HG02938 (cell line): ENCODE measurements around the gene FZD7.

Experiments
- ATAC-seq: cut with Tn5 transposase; IDR thresholded peaks from one replicate; pipeline ENCODE4 v1.9.1; 2021; ENCODE audit warnings: mild to moderate bottlenecking, moderate library complexity; ENCODE audit not compliant: unreplicated experiment

The FZD7 gene

DNA sequence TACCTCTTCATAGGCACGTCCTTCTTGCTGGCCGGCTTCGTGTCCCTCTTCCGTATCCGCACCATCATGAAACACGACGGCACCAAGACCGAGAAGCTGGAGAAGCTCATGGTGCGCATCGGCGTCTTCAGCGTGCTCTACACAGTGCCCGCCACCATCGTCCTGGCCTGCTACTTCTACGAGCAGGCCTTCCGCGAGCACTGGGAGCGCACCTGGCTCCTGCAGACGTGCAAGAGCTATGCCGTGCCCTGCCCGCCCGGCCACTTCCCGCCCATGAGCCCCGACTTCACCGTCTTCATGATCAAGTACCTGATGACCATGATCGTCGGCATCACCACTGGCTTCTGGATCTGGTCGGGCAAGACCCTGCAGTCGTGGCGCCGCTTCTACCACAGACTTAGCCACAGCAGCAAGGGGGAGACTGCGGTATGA lies 2.3 kb downstream of the FZD7 start:
- no peak for ATAC-seq

DNA sequence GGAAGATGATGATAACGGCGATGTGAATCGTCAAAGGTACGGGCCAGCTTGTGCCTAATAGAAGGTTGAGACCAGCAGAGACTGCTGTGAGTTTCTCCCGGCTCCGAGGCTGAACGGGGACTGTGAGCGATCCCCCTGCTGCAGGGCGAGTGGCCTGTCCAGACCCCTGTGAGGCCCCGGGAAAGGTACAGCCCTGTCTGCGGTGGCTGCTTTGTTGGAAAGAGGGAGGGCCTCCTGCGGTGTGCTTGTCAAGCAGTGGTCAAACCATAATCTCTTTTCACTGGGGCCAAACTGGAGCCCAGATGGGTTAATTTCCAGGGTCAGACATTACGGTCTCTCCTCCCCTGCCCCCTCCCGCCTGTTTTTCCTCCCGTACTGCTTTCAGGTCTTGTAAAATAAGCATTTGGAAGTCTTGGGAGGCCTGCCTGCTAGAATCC lies 3.0 kb downstream of the FZD7 start:
- no peak for ATAC-seq

DNA sequence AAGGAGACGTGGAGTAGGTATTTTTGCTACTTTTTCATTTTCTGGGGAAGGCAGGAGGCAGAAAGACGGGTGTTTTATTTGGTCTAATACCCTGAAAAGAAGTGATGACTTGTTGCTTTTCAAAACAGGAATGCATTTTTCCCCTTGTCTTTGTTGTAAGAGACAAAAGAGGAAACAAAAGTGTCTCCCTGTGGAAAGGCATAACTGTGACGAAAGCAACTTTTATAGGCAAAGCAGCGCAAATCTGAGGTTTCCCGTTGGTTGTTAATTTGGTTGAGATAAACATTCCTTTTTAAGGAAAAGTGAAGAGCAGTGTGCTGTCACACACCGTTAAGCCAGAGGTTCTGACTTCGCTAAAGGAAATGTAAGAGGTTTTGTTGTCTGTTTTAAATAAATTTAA lies 3.4 kb downstream of the FZD7 start:
- no peak for ATAC-seq

DNA sequence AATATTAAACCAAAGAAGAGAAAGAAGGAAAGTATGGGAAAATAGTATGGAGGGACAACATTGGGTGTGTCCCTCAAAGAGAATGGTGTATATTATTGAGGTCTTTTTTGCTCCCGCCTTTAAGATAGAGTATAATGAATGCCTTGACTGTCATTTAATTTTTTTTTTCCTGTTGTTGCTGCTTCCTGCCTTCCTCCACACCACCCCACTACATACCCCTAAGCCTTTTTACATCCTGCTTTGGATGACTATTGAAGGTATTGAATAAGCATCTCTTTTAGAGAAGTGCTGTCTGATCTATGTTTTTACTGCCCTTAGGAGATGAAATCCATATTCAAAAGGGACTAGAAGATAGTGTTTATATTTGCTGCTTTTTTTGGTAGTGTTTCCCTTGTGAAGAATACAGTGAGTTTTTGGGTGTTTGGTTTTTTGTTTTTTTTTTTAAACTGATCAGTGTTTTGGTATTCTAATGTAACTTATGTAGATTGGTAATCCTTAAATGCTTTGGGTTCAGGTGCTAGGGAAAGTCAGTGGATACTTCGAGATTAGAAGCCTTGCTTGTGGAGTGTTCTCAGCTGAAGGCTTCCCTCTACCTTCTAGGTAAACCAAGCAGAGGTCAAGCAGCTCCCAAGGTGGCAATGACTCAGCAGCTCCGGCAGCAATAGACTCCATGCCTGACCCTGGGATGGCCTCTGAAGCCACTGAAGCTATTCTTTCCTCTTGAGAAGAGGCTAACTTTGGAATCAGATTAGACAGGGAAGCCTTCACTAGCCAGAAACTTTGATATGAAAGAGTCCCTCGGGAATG lies 5.0 kb downstream of the FZD7 start:
- ATAC-seq: no peak

DNA sequence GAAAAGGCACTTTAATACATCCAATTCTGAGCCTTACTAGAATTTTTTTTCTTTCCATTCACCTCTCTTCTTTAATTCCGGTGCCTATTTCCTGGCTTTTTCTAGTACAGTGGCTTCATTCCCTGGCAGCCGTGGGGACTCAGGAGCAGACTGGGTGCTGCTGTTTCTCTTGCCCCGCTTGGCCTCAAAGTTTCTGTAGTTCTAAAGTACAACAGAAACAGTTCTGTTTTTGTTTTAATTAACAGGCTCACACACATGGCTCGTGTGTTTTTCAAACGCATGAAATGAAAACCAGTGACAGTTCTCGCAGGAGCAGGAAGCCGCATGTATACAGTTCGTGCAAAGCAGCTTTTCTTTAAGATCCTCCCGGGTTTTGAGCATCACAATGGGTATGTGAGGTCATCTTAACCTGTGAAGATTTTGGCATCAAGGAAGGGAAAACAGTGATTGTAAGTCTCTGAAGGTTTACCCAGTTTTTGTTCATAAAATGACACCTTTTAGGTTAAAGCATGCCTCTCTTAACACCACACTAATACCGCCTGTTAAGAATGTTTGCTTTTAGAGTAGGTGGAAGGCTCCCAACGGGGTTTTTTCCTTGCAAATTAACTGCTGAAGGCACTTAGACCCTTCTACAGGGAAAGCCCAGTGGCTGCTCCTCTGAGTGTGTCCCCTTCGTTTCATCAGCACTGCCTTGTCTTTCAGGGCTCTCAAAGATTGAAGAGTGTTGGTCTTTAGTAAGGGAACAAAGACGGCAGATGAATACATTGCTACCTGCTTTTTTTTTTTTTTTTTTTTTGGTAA lies 5.8 kb downstream of the FZD7 start:
- ATAC-seq: no peak

DNA sequence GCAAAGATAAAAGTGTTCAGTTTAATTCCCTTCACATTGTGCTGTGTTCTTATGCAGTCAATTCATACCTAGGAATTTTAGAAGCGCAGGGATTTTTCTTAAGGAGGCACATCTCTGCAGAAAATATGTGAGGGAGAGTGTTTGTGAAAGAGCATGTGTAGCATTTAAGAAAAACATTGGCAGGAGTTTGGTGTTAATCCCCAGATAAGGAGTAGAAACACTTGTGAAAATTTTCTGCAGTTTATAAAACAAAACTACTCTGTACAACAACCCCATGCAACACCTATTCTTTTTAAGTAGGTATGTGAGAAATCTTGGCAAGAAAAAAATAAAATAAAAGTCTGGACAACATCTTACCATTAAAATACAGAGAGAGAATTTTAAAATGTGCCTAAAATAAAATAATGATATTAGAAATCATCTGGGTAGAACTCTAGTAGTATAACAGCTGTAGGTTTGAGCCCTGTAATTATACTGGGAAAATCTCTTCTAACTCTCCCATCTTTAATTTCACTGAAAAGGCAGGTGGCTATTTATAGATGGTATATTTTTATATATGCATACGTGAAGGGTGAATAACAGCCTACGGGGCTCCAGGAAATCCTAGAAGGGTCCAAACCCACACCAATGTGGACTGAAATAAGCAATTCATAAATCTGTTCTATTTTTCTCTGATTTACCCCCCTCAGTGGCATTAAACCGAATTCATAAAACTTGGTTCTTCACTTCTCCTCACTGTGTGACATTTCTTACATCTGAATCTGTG lies 6.6 kb downstream of the FZD7 start:
- ATAC-seq: no peak

DNA sequence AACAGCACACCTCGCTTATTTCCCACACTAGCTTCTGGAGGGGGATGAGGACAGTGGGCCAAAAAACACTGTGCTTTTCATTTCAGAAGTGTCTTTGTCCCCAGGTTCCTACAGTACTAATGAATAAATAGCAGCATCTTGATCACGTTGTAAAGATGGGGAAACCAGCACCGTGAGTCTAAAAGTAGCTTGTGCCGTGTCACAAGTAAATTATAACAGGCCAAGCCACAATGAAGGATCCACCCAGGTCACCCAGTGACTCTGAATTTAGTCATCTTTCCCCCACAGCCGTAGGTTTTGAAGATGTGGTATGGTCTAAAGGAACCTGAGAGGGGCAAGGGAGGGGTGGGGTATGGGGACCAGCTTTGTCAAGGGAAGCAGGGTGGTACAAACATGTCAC lies 8.8 kb downstream of the FZD7 start:
- ATAC-seq: no peak

DNA sequence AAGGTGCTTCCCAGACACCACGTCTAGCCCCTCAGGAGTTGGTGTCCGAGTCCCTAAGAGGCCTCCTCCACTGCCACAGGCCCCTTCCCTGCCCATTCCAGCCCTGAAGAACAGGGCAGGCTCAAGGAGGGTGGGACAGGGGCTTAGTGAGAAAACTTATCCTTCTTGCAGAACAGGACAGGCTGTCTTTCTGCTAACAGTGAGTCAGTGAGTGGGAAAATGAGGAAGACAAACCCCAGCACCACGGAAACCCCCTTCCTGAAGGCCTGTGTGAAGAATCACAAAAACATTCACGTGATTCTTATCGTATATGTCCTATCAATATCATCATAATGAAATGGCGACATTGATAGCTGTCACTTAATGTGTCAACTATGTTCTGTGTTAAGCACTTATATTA lies 9.8 kb downstream of the FZD7 start:
- ATAC-seq: no peak

DNA sequence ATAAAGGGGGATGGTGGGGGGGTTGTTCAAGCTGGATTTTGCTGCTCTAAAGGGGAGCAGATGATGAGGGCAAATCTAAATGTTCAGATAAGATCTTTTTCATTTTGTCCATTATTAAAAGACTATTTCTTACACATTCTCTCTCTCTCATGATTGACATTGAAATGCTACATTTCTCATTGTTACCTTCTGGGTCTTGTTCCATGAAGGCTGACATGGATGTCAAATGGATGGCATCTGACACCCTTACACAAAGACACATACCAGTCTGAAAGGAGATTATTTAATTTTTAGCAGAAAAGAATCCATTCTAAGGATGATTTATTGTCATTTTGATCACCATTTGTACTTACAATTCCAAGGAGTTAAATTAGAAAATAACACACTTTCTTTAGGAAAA lies 11.1 kb downstream of the FZD7 start:
- no peak for ATAC-seq

DNA sequence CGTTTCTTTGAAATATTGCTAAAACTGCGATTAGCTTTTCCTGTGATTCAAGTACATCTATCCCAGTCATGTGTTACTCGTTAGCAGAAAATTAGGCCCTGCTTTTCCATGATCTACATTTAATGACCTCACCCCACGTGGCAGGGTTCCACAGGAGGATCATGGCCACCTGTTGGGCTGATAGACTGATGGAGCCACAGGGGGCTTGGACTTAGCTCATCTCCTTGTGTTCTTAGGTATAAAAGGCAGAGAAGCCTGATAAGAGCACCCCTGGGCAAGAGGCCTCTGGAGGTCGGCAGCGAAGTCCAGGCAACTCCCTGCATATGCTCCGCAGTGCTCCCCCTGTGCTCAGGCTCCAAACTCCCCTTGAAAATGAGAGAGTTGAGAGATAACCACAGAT lies 12.9 kb downstream of the FZD7 start:
- ATAC-seq: no peak

DNA sequence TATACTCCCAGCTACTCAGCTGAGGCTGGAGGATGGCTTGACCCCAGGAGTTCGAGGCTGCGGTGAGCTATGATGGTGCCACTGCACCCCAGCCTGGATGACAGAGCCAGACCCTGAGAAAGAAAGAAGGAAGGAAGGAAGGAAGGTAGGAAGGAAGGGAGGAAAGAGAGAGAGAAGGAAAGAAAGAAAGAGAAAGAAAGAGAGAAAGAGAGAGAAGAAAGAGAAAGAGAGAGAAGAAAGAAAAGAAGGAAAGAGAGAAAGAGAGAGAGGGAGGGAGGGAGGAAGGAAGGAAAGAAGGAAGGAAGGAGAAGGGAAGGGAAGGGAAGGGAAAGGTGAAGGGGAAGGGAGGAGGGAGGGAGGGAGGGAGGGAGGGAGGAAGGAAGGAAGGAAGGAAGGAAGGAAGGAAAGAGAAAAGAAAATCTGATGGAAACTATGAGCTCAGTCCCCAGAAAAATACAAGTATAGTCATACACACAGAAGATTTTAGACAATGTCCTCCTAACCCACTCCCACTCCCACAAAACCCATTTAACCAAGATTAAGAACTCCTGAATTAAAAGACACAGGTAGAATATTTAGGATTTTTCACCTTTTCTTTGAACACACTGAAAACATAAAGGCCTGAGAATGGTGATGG lies 15.6 kb downstream of the FZD7 start:
- ATAC-seq: no peak

DNA sequence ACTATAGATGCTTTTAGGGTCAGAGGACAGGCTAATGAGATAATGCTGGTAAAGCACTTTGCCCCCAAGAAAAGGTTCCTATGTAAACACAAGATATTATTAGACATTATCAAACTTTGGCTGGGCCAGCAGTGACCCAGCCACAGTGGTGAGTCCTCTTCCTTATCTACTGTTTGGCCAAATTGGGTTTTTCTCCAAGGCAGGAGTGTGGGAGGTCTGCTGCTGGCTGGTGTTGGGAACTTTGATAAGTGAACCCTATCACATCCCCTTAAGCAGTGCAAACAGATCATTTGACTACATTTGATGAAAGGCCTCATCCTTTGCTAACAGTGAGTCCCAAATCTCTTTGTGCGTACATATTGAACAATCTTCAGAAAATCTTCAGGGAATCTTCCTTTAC lies 16.2 kb downstream of the FZD7 start:
- ATAC-seq: no peak

DNA sequence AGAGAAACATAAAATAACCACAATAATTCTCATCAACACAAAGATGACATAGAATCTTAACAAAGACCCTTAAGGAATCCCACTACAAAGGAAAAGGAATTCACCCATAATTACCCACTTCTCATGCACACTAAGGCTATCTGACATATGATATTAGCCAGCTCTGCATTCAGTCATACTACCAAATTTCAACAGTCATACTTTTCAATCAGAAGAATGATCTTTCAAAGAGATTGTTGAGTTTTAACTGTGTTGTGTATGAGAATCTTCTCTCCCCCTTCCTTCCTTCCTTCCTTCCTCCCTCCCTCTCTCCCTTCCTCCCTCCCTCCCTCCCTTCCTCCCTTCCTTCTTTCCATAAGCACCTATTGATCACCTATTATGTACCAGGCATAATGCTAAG lies 17.0 kb downstream of the FZD7 start:
- ATAC-seq: no peak

DNA sequence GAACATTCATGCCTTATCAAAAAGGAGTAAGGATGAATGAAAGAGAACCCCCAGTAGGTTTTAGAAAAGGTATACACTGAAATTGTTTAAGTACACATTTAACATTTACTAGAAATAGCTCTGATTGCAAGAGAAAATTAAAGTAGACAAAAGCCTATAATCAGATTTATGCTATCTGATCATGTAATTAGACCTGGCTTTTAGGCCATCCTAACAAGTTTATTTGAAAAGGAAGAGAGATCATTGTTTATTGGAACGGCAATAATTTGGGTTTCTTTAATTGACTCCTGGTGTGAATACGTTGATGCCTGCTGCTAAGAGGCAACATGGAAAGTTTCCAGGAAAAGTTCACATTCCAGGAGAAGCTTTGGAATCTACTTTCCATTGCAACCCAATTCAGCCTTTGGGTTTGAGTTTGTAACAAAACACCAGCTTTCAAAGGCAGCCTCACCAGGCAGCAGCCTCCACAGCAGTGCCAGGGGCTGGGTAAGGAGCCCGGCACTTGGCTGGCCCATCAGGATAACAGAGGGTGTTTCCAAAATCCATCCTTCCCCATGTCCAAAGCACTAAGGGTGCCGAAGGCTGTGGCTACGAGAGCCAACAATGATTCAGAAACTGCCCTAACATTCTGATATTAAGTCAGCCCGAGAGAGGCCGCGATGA lies 18.0 kb downstream of the FZD7 start:
- ATAC-seq: no peak

DNA sequence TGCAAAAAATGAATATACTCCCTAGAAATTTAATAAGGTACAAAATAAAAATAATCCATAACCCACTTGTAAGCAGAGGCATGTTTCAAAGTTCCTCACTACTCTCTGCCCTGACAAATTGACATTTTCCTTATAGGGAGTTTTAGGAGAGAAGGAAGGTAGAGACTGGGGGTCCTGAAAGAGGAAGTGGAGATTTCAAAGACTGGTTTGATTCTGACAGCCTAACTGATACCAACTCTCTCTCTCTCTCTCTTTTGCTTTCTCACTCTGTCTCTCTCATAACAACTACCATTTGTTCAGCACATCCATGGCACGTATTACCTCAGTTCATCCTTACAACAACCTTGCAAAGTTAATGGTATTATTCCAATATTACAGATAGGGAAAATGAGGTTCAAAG lies 18.6 kb downstream of the FZD7 start:
- no peak for ATAC-seq

DNA sequence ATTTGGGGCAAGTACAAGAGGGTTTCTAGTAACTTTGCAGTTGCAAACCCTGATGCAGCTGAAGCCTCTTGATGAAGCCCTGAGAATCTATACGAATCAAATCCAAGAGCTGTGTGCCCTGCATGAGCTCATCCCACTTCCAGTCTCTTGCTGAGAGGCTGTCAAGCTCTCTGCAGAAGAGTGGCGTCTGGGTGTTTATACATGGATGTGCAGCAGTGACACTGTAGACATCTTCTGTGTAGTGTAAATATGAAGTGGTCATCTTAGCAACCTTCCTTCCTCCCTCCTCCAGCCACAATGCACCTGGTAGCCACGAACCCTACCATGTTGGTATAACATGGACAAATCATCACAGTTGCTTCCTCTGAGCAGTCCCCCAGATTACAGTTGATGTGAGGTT lies 21.0 kb downstream of the FZD7 start:
- ATAC-seq: no peak

DNA sequence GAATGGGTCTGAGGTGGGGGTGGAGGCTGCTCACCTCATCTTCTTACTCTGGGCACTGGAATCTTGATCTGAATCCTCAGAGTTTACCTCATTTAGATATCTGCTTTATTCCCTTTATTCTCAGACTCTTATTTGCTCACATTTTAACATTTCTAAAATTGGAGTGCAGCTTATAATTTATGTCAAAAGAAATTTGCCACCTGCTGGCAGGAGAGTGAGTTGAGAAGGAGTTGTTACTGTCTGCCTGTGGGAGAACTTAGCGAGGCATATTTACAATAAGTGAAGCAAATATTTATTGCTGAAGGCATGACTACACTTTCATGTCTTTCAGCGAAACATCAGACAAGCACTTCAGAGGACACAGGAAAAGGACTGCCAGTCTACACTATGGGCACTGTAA lies 23.0 kb downstream of the FZD7 start:
- ATAC-seq: no peak

DNA sequence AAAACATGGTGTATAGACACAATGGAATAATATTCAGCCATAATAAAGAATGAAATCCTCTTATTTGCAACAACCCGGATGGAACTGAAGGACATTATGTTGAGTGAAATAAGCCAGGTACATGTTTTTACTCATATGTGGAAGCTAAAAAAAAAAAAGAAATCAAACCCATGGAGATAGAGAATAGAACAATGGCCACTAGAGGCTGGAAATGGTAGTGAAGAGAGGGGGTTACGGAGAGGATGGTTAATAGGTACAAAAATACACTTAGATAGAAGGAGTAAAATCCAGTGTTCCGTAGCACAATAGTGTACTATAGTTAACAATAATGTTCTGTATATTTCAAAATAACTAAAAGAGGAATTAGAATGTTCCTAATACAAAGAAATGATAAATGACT lies 26.6 kb downstream of the FZD7 start:
- no peak for ATAC-seq

DNA sequence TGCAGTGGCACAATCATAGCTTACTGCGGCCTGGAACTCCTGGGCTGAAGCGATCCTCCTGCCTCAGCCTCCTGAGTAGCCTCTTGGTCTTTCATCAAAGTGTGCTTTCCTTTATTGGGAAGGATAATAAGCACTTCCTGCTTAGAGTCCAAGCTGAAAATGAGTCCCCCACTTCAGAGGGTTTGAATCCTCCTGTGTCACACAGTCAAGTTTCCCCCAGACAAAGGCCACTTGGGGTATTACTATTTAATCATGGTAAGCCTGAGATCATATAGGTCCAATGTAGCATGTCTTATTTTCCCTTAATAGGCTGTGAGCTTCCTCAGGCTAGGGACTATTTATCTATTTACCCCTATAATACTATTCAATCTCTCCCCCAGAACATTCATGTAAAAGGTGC lies 28.0 kb downstream of the FZD7 start:
- ATAC-seq: no peak

DNA sequence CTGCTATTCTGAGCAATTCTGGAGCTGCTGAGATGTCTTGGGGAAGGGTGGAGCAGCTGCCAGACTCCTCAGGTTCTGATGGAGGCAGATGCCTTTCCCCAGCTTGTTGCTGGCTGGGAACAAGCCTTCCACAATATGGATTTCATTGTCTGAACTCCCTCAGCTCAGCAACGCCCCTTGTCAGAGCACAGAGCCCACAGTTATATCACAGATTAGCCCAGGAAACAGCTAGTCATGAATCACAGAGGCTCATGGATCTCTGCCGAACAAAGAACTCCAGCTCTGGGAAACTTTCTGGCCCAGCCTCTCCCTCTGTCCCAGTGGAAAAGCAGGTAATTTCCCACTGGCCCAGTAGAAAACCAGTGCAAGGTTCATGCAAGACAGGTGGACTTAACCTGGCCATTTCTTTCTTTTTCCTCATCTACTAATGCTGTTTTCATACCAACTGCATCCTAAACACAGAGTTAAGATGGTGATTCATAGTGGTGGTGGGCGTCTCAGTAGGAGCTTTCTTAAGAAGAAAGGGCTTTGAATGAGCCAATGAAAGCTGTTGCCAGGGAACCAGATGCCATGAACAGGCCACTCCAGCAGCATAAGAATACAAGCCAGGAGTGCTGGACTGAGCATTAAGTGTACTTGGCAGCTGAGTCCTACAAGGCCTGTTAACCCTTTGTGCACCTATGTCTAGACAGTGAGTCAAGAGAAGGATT lies 30.7 kb downstream of the FZD7 start:
- no peak for ATAC-seq
